ENCODE data around the gene USP40.

- TF ChIP-seq SP1 (IDR thresholded peaks at IDR 0.05; ENCODE audit: low read depth, low read length) (no peak), CTCF (IDR thresholded peaks at IDR 0.05; ENCODE audit: control extremely low read depth in 1 of 3, insufficient read depth in 1 of 3, low read depth in 1 of 3, low read length in 3 of 3) (no peak)
Measured at GRCh38 chr2:233588400-233588799, 21.8 kb upstream of the USP40 start.
